WI38 (cell line): ENCODE measurements around the gene C17orf113.

Experiments
- H3K4me3 ChIP-seq: 2 replicates; pipeline ENCODE4 v1.5.1; 2011; ENCODE audit warnings: low read depth, mild to moderate bottlenecking, control low read depth, low read length
- CTCF ChIP-seq: IDR thresholded peaks from 2 replicates; pipeline ENCODE4 v1.5.1; 2012; ENCODE audit warnings: low read depth, mild to moderate bottlenecking, control low read depth, low read length

C17orf113 gene

GRCh38 chr17:42009170-42009569 lies 41.2 kb downstream of the C17orf113 start:
- no peak for TF ChIP-seq CTCF

GRCh38 chr17:42005166-42005565 lies 45.2 kb downstream of the C17orf113 start:
- TF ChIP-seq CTCF, result no peak
- H3K4me3 ChIP-seq, result no peak overlapping the region

More at GRCh38 chr17:42009170-42009569, 41.2 kb downstream of the C17orf113 start:
- H3K4me3 ChIP-seq, result no peak overlapping the region

GRCh38 chr17:42002792-42003301 lies 47.6 kb downstream of the C17orf113 start:
- H3K4me3 ChIP-seq, result no peak overlapping the region
- no peak for TF ChIP-seq CTCF

- H3K4me3 ChIP-seq, result no peak overlapping the region
- TF ChIP-seq CTCF, result no peak
Measured at GRCh38 chr17:42002175-42002791, 48.1 kb downstream of the C17orf113 start.

- no peak overlapping the region for H3K4me3 ChIP-seq
- TF ChIP-seq CTCF, result no peak
Measured at GRCh38 chr17:42001729-42002128, 48.7 kb downstream of the C17orf113 start.

- no peak for TF ChIP-seq CTCF
Measured at GRCh38 chr17:42000413-42001133, 49.8 kb downstream of the C17orf113 start.

GRCh38 chr17:41998497-41998896 lies 51.9 kb downstream of the C17orf113 start:
- no peak overlapping the region for H3K4me3 ChIP-seq

More at GRCh38 chr17:42000413-42001133, 49.8 kb downstream of the C17orf113 start:
- no peak overlapping the region for H3K4me3 ChIP-seq

More at GRCh38 chr17:41998497-41998896, 51.9 kb downstream of the C17orf113 start:
- no peak for TF ChIP-seq CTCF
